K562 (cell line): ENCODE measurements around the gene MCM7.

ENCODE experiments used
- C11orf30 ChIP-seq: fragments of 450-650 bp; IDR thresholded peaks from 2 replicates; pipeline ENCODE4 v1.6.1; 2016; ENCODE audit warnings: low read depth, mild to moderate bottlenecking
- CTCF ChIP-seq, 3 experiments: IDR thresholded peaks in 2 of 3; conservative IDR thresholded peaks in 1 of 3; 2 replicates each; pipeline ENCODE4 v1.5.1; 2011 to 2012; ENCODE audit warnings: low read length in 3 of 3, mild to moderate bottlenecking in 3 of 3, control low read depth in 2 of 3, improper control_type of control experiment in 1 of 3, inconsistent platforms in 1 of 3, low read depth in 1 of 3, mixed read lengths in 1 of 3, moderate library complexity in 1 of 3; ENCODE audit not compliant: insufficient read depth in 2 of 3
- FIP1L1 ChIP-seq: fragments of 200-400 bp; formaldehyde crosslinking; IDR thresholded peaks from 2 replicates; pipeline ENCODE4 v1.6.1; 2018; ENCODE audit warnings: mild to moderate bottlenecking, low read depth, low read length; ENCODE audit not compliant: poor library complexity, severe bottlenecking
- MXI1 ChIP-seq: IDR thresholded peaks from 2 replicates; pipeline ENCODE4 v1.6.1; 2011; ENCODE audit warnings: low read depth, mild to moderate bottlenecking, improper control_type of control experiment, low read length
- ZNF583 ChIP-seq: fragments of 250-450 bp; sonication (Bioruptor Pico); IDR thresholded peaks from 2 replicates; pipeline ENCODE4 v1.4.0; 2020

- TF ChIP-seq C11orf30 (peak; percentile 90), FIP1L1 (no peak), ZNF583 (CRISPR knock-in tag) (peak; percentile 85), MXI1 (peak; percentile 95), CTCF (IDR thresholded peaks at IDR 0.05 in 2 of 3, conservative IDR thresholded peaks at IDR 0.05 in 1 of 3; ENCODE audit: insufficient read depth in 2 of 3, low read depth in 1 of 3, low read length in 3 of 3) (no peak; a peak in 1 of 6 replicates)
Measured at GRCh38 chr7:100119072-100119969, 18.1 kb upstream of the MCM7 start, which contains the start of the genes CNPY4 and TAF6.
